HL-60/S4 treated with phorbol 12-myristate 13-acetate at 8.2 ng/mL for 4 days and 3 days (cell line): ENCODE results near the gene TRMT5.

Experiments
- in situ Hi-C: fragments of 300-500 bp; cut with MboI; formaldehyde crosslinking; loops from 2 replicates; pipeline ENCODE4 v1.15.0; 2022; ENCODE audit warnings: low sequenced_read_pairs

TRMT5 gene

GRCh38 chr14:60968099-60968498, 12.8 kb downstream of the TRMT5 start:
- in situ Hi-C loops: no loop called here

- in situ Hi-C loops: no loop called here
Measured at GRCh38 chr14:60965402-60965801, 15.5 kb downstream of the TRMT5 start.

DNA sequence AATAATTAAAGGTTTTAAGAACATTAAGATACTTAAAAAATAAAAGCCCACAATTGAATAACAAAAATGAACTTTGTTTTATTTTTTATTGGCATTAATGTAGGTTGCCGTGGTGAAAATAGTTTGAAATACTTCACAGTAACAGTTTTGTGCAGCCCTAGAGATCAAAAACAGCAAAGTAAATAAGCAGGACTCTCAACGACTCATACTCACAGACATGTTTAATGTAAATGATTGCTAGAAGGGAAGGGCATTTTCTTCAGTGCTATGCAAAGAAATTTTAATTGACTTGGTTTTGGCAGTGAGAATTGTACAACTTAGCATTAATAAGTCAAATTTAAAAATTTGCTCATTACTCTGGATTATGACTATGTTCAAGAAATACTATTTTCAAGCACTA, 16.0 kb downstream of the TRMT5 start:
- in situ Hi-C loops: no loop called here

GRCh38 chr14:60963761-60964160, 17.1 kb downstream of the TRMT5 start:
- in situ Hi-C loops: no loop called here

DNA sequence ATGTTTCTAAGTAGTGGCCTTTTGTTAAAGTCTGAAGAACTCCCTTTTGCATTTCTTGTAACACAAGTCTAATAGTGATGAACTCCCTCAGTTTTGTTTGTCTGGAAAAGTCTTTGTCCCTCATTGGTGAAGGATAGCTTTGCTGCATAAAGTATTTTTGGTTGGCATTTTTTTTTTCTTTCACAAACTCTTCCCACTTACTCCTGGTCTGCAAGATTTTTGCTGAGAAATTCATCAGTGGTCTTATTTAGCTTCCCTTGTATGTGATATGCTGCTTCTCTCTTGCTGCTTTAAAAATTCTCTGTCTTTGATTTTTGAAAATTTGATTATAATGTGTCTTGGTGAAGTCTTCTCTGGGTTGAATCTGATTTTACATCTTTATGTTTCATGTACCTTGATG, 22.7 kb downstream of the TRMT5 start:
- in situ Hi-C loops: no loop called here

- in situ Hi-C loops: no loop called here
Measured at GRCh38 chr14:60956632-60957031, 24.2 kb downstream of the TRMT5 start.

GRCh38 chr14:60956202-60956601, 24.7 kb downstream of the TRMT5 start:
- in situ Hi-C loops: no loop called here

GRCh38 chr14:60951776-60952435, 29.0 kb downstream of the TRMT5 start:
- in situ Hi-C loops: no loop called here

GRCh38 chr14:60946773-60947172, 34.1 kb downstream of the TRMT5 start:
- in situ Hi-C loops: no loop called here

DNA sequence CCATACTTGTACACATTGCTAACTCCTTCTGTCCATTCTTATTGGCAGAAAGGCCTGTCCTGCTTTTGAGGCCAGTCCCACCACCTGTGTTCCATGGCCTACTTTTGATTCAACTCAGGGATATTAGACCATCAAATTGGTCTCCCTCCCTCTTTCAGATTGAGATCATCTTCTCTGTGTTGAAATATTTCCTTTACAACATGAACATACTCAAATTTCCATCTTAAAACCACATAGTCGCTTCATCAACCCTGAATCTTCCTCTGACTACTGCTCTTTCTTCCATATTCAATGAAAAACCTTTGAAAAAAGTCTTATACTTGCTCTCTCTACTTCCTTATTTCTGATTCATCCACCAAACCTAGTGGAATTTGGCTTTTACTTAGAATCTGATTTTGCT, 34.9 kb downstream of the TRMT5 start:
- in situ Hi-C loops: no loop called here

DNA sequence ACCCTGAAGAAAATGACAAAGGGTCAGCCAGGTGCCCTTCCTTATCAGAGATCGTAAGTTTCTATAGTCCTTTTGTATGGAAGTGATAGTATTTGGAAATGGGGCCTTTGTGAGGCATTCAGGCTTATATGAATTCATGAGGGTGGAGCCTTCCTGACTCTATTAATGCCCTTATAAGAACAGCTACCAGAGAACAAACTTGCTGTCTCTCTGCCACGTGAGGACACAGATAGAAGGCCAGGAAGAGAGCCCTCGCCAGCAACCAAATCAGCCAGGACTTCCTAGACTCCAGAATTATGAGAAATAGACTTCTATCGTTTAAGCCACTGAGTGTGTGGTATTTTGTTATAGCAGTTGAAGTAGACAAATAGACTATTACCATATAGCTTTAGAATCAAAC, 36.7 kb downstream of the TRMT5 start:
- in situ Hi-C loops: no loop called here

DNA sequence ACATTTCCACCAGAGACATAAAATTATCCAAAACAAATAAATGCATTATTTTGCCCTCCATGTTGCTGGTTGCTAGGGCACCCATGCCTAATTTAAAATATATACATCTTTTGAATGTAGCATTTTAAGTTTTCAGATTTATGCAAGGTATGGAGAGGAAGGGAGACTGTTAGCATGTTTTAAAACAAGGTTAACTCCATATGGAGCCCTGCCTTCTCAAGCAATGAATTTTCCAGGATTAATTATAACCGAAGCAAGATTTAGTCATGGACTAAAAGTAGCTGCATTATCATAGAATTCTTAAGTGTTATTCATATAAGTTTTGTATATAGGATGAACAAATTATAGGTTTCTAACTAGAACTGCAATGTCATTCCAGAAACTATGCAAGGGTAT, 37.2 kb downstream of the TRMT5 start:
- in situ Hi-C loops: no loop called here

GRCh38 chr14:60935319-60935718, 45.6 kb downstream of the TRMT5 start:
- in situ Hi-C loops: no loop called here

DNA sequence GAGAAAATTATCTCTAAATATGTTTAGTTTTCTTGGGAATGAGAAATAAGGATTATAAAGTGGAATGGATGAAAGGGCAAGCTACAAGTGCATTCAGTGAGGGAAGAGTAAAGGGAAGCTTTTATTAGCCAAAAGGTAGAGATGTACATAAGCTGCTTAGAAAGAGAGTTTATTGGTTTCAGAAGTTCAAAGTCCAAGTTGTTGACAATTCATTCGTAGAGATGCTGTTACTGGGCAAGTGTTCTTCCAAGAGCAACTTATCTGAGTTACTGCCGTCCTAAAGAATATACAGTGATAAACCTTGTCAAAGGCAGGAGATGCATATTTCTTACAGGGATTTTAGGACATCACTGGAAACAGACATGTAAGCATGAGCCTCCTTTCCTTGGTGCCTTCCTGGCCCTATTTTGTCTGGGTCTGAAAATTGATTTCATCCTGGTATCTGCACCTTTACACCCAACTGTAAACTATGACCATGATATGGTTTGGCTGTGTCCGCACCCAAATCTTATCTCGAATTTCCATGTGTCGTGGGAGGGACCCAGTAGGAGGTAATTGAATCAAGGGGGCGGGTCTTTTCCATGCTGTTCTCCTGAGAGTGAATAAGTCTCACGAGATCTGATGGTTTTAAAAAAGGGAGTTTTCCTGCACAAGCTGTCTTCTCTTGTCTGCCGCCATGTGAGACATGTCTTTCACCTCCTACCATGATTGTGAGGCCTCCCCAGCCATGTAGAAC, 46.8 kb downstream of the TRMT5 start:
- in situ Hi-C loops: no loop called here

DNA sequence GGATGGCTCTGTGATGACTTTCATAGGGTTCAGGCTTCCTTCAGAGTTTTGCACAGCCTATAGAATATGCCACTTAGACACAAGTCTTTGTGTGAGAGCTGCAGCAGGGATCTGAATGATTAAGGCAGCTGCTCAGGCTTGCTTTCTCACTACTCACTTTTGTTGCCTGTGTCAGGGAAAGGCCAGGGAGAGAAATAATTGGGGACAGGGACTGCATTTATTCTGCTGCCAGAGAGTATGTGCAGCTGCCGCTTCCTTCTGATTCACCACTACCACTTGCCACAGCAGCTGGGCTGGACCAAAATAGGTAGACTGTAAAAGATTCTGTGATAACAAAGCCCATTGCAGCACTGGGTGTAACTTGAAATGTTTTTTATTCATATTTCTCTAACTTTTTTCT, 49.7 kb downstream of the TRMT5 start:
- in situ Hi-C loops: no loop called here

GRCh38 chr14:60926002-60926401, 54.9 kb downstream of the TRMT5 start:
- in situ Hi-C loops: no loop called here

GRCh38 chr14:60925286-60925685, 55.6 kb downstream of the TRMT5 start:
- in situ Hi-C loops: no loop called here

- in situ Hi-C loops: no loop called here
Measured at GRCh38 chr14:60922050-60922449, 58.8 kb downstream of the TRMT5 start.
